GM18861 (cell line): Measurements from ENCODE around the gene PABPC4L.
"Not testable (repeated sequence)": the region's sequence is repeated elsewhere in the genome, so short reads cannot be mapped to it uniquely, and the experiment has no call there.

Source experiments
- ATAC-seq: cut with Tn5 transposase; IDR thresholded peaks from one replicate; pipeline ENCODE4 v1.9.1; 2021; ENCODE audit not compliant: unreplicated experiment

The PABPC4L gene

DNA sequence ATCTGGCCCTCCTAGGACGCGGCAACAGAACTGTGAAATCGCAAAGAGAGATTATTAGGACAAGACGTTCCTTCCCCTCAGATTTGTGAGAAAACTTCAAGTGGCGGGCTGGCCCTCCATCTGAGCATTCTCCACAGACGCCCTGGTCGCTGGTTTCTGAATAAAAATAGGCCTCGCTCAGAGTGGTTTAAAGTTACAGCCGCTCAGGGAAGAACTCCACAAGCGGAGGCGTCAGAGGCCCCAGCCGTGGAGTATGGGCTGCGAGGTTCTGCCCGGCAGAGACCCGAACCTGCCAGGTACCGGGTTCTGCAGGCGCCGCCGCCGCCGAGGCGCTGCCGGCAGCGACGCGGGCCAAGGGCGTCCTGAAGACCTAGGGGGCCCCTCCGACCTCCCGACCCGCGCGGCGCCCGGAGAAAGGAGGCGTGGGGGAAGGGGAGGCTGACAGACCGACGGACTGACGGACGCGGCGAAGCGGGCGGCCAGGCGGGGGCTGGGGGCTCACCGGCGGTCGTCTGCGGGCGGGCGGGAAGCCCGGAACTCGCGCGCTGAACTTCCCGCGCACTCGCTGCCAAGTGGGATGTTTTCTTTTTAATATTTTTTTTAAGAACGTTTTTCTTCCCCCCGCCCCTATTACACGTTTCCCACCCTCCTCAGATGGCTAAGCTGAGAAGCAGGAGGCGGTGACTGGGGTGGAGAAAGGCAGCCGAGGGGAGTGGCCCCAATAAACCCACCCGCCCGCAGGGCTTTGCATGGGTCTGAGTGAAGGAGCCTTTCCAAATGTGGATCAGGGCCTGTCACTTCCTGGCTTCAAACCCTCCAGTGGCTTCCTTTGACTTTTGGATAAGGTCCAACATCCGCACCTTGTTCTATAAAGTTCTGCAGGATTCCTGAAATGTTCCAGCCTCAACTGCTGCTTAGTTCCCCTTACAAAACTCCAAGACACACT lies at the start of gene PABPC4L:
PABPC4L (minus strand) TSS at position 574 of the 946 bp plus-strand sequence. CDS start 770 bp downstream, outside the sequence.
- ATAC-seq = no peak

DNA sequence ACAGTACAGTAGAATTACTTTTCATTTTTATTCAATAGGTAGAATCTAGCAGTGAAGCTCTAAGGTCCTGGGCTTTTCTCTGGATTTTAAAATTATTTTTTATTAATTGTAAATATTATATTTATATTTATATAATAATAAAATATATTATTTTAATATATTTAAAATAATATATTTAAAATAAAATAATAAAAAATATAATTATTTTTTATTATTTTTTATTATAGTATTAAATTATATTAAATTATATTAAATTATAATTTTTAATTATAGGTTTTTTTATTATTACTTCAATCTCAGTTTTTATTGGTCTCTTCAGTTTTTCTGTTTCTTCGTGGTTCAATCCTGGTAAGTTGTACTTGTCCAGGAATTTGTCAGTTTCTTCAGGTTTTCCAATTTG lies 49.7 kb upstream of the PABPC4L start:
- no peak for ATAC-seq

GRCh38 chr4:134243742-134244713 lies 42.4 kb upstream of the PABPC4L start:
- ATAC-seq = no peak

DNA sequence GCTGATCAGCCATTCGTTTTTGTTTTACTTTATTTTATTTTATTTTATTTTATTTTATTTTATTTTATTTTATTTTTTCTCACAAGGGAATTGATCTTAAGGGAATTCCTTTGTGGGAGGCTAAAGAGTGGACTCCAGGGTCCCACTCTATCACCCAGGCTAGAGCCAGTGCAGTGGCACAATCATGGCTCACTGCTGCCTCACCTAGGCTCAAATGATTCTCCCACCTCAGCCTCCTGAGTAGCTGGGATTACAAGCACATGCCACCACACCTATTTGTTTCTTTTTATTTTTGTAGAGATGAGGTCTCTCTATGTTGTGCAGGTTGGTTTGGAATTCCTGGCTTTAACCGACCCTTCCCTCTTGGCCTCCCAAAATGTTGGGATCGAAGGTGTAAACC lies 17.5 kb upstream of the PABPC4L start:
- no peak for ATAC-seq

DNA sequence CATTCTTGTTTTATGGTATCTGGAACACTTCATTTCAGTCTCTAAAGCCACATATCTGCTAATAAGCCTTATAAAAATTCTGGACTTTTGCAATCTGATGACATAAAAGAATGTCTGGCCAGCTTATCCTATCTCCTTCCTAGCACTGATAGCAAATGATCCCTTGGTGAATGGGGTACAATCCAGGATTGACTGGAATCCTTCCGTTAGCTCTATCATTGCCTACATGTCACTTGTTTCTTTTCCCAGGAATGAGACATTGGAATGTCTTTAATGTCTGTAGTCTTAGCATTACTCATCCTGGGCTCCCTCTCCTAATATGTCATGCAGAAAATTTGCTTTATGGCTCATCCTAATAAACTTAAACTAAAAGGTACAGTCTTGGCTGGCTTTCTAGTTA lies 14.8 kb upstream of the PABPC4L start:
- ATAC-seq = no peak

- ATAC-seq = no peak
Observed at GRCh38 chr4:134215620-134216344, 14.2 kb upstream of the PABPC4L start.

DNA sequence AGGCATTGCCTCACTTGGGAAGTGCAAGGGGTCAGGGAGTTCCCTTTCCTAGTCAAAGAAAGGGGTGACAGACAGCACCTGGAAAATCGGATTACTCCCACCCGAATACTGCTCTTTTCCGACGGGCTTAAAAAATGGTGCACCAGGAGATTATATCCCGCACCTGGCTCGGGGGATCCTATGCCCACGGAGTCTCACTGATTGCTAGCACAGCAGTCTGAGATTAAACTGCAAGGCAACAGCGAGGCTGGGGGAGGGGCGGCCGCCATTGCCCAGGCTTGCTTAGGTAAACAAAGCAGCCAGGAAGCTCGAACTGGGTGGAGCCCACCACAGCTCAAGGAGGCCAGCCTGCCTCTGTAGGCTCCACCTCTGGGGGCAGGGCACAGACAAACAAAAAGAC lies 6.4 kb upstream of the PABPC4L start:
- not testable (repeated sequence) for ATAC-seq

GRCh38 chr4:134202166-134202956 lies 772 bp upstream of the PABPC4L start:
- no peak for ATAC-seq

GRCh38 chr4:134200811-134201215 lies 776 bp downstream of the PABPC4L start:
- ATAC-seq = no peak

DNA sequence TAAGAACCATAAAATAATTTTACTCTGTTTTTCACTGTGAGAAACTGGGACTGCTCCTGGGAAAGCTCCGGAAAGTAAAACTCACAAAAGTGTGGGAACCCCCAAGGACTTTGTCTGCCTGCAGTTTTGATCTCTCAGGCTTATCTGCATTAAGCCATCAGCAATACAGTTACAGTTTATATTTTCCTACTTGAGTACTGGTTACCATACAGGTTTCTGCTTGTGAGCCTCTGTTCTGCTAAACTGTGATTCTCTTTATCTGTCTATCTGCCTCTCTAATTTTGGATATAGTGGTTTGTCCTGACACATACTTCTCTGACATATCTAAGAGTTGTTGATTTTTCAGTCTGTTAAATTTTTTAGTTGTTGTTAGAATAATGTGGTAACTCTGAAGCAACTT lies 11.6 kb downstream of the PABPC4L start:
- ATAC-seq = no peak

DNA sequence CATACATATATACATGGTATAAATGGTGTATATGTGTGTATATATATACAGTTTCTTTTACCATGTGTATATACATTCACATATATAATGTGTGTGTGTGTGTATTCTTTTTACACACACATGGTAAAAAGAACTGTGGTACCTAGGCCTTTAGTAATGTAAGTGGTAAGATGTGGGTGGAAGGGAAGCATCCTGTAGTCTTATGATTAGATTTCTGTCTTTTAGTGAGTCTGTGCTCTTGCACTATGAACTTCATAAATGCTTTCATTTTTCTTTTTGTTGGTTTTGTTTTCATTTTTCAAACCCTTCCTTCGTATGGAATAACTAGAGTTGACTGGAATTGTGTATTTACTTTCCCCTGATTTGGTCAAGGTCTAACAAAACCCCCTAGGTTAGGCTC lies 12.1 kb downstream of the PABPC4L start:
- no peak for ATAC-seq

DNA sequence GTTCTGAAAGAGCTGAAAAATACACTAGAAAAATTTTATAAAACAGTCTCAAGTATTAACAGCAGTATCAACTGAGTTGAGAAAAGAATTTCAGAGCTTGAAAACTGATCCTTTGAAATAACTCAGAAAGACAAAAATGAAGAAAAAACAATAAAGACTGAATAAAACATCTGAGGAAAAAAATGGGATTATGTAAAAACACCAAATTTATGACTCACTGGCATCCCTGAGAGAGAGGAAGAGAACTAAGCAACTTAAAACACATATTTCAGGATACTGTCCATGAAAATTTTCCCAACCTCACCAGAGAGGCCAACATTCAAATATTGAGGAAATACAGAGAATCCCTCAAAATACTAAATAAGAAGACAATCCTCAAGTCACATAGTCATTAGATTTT lies 22.9 kb downstream of the PABPC4L start:
- no peak for ATAC-seq

DNA sequence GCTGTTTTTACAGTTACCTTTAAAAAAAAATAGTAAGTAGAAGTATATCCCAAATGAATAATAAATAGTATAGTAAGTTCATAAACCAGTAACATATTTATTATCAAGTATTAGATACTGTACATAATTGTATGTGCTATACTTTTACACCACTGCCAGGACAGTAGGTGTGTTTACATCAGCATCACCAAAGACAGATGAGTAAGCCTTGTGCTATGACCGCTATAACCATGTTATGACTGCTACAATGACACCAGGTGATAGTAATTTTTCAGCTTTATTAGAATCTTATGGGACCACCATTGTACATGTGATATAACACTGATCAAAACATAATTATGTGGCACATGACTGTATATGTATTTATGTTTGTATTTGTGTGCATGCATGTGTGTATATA lies 27.3 kb downstream of the PABPC4L start:
- ATAC-seq = no peak

DNA sequence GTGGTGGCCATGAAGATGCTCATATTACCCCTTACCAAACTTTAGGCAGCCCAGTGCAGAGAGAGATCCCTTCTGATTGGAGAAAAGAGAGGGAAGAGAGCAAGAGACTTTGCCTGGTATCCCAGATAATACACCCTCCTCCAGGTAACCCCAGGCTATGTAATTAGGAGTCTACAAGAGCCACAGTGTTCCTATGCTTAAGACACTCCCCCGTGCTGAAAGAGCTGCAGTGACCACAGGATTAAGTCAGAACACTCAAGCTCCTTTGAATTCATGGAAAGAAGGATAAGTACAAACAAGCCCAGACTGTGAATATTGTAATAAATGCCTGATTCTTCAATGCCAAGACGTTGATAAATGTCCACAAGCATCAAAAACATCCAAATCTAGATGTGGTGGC lies 41.4 kb downstream of the PABPC4L start:
- ATAC-seq = no peak

- no peak for ATAC-seq
Observed at GRCh38 chr4:134154097-134154496, 47.5 kb downstream of the PABPC4L start.

GRCh38 chr4:134147941-134148340 lies 53.6 kb downstream of the PABPC4L start:
- ATAC-seq = no peak
